Astrocyte (in vitro differentiated cells and primary cell): ENCODE results near the gene UBE2E1. TPM values are rescaled to one million over a fixed set of nuclear protein-coding genes. Genes with fewer than 3 reads are reported as not detected.

Experiments used
- DNase-seq: peaks from one replicate; pipeline ENCODE4 v3.0.0-alpha.2; 2010; ENCODE audit warnings: low read depth
- FAIRE-seq: peaks from 2 replicates; lab custom pipeline; 2011; peaks lifted over from hg19 to GRCh38; lab: Jason Lieb, UNC
- H2AFZ ChIP-seq: 2 replicates; pipeline ENCODE4 v1.6.0; 2012; ENCODE audit warnings: low read depth, low read length, inconsistent platforms
- H3K27ac ChIP-seq: 2 replicates; pipeline ENCODE4 v1.5.1; 2011; ENCODE audit warnings: low read depth, low read length, inconsistent platforms
- H3K27me3 ChIP-seq: 2 replicates; pipeline ENCODE4 v1.6.0; 2011; ENCODE audit warnings: low read length, inconsistent platforms; ENCODE audit not compliant: insufficient read depth
- H3K36me3 ChIP-seq: 2 replicates; pipeline ENCODE4 v1.5.1; 2011; ENCODE audit warnings: low read length, inconsistent platforms; ENCODE audit not compliant: insufficient read depth
- H3K4me1 ChIP-seq: 2 replicates; pipeline ENCODE4 v1.5.1; 2011; ENCODE audit warnings: low read length, inconsistent platforms; ENCODE audit not compliant: insufficient read depth
- H3K4me2 ChIP-seq: 2 replicates; pipeline ENCODE4 v1.6.0; 2012; ENCODE audit warnings: low read length, inconsistent platforms
- H3K4me3 ChIP-seq: 2 replicates; pipeline ENCODE4 v1.5.1; 2011; ENCODE audit warnings: low read depth, mild to moderate bottlenecking, low read length, inconsistent platforms; ENCODE audit not compliant: insufficient read depth
- H3K79me2 ChIP-seq: 2 replicates; pipeline ENCODE4 v1.6.0; 2012; ENCODE audit warnings: mild to moderate bottlenecking, low read length, inconsistent platforms; ENCODE audit not compliant: insufficient read depth
- H3K9ac ChIP-seq: 2 replicates; pipeline ENCODE4 v1.6.0; 2012; ENCODE audit warnings: mild to moderate bottlenecking, low read length, inconsistent platforms
- H3K9me3 ChIP-seq: 2 replicates; pipeline ENCODE4 v1.5.1; 2012; ENCODE audit warnings: low read depth, mild to moderate bottlenecking, low read length, inconsistent platforms; ENCODE audit not compliant: insufficient read depth
- H4K20me1 ChIP-seq: 2 replicates; pipeline ENCODE4 v1.6.0; 2012; ENCODE audit warnings: low read length, inconsistent platforms; ENCODE audit not compliant: insufficient read depth
- H3K27ac Mint-ChIP-seq: one replicate; pipeline ENCODE4 v1.8.0; 2021; ENCODE audit warnings: mild to moderate bottlenecking, mixed read lengths; ENCODE audit not compliant: unreplicated experiment
- H3K27me3 Mint-ChIP-seq: one replicate; pipeline ENCODE4 v1.8.0; 2021; ENCODE audit warnings: low read depth, mixed read lengths; ENCODE audit not compliant: unreplicated experiment
- H3K36me3 Mint-ChIP-seq: one replicate; pipeline ENCODE4 v1.8.0; 2021; ENCODE audit warnings: low read depth, mixed read lengths; ENCODE audit not compliant: unreplicated experiment
- H3K4me1 Mint-ChIP-seq: one replicate; pipeline ENCODE4 v1.8.0; 2021; ENCODE audit warnings: low read depth, mixed read lengths; ENCODE audit not compliant: unreplicated experiment
- H3K4me3 Mint-ChIP-seq: one replicate; pipeline ENCODE4 v1.8.0; 2021; ENCODE audit warnings: mild to moderate bottlenecking, moderate library complexity, mixed read lengths; ENCODE audit not compliant: unreplicated experiment
- H3K9me3 Mint-ChIP-seq: one replicate; pipeline ENCODE4 v1.8.0; 2021; ENCODE audit warnings: mild to moderate bottlenecking, mixed read lengths; ENCODE audit not compliant: unreplicated experiment
- CTCF ChIP-seq: IDR thresholded peaks from 2 replicates; pipeline ENCODE4 v1.5.1; 2011; ENCODE audit warnings: low read depth, mild to moderate bottlenecking, inconsistent platforms, low read length, moderate library complexity; ENCODE audit not compliant: insufficient read depth
- EZH2 ChIP-seq: IDR thresholded peaks from 2 replicates; pipeline ENCODE4 v1.6.1; 2012; ENCODE audit warnings: mild to moderate bottlenecking, low read length, inconsistent platforms; ENCODE audit not compliant: insufficient read depth
- total RNA-seq: library from RNA; stranded (reverse); gene quantifications from 2 replicates; pipeline ENCODE4 v1.2.1, GENCODE V29; 2021

The UBE2E1 gene
- total RNA-seq, 1 donor from 2014 or later, result 150 TPM

DNA sequence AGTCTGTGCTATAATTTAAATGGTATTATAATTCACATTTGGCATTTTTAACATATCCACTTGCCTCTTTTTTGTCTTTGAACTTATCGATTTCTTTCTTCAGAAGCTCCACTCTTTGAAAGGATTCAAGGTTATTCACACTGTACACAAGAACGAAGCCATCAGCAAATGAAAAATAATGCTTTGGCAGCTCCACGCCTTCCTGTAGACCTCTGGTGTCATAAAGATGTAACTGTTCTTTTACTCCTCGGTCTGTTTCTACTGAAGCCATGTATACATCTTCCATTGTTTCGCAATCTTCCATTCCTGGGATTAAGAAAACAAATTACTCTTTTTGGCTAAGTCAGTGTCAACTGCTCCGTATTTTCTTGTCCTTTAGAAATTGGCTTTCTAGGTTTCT lies 95.0 kb downstream of the UBE2E1 start:
- no peak for TF ChIP-seq CTCF
- TF ChIP-seq EZH2, result no peak
- no peak overlapping the region for H3K27ac Mint-ChIP-seq
- H3K4me1 Mint-ChIP-seq, result no peaks in the 10 kb centered on the region
- Histone ChIP-seq H4K20me1 (no peaks in the 10 kb centered on the region), H3K4me2 (no peak overlapping the region), H3K9ac (no peak overlapping the region), H3K4me3 (no peak overlapping the region), H3K9me3 (no peaks in the 10 kb centered on the region), H3K4me1 (no peaks in the 10 kb centered on the region), H3K79me2 (no peaks in the 10 kb centered on the region), H2AFZ (no peak overlapping the region), H3K27ac (no peak overlapping the region), H3K36me3 (peaks cover 4% of the 10 kb centered on the region), H3K27me3 (no peaks in the 10 kb centered on the region)
- peaks cover 8% of the 10 kb centered on the region for H3K9me3 Mint-ChIP-seq
- FAIRE-seq, result no peak
- no peaks in the 10 kb centered on the region for H3K27me3 Mint-ChIP-seq
- H3K4me3 Mint-ChIP-seq, result no peak overlapping the region
- H3K36me3 Mint-ChIP-seq, result peaks cover 21% of the 10 kb centered on the region
- no peak for DNase-seq

- Histone ChIP-seq H3K27me3 (no peaks in the 10 kb centered on the region), H3K4me1 (no peaks in the 10 kb centered on the region), H3K9ac (no peak overlapping the region), H3K27ac (no peak overlapping the region), H3K36me3 (no peaks in the 10 kb centered on the region), H3K4me3 (no peak overlapping the region), H3K9me3 (no peaks in the 10 kb centered on the region), H2AFZ (no peak overlapping the region), H3K79me2 (no peaks in the 10 kb centered on the region), H4K20me1 (no peaks in the 10 kb centered on the region), H3K4me2 (no peak overlapping the region)
- peak; percentile 9 for FAIRE-seq
- peaks cover 3% of the 10 kb centered on the region for H3K9me3 Mint-ChIP-seq
- no peak overlapping the region for H3K27ac Mint-ChIP-seq
- H3K36me3 Mint-ChIP-seq, result peaks cover 4% of the 10 kb centered on the region
- no peaks in the 10 kb centered on the region for H3K27me3 Mint-ChIP-seq
- H3K4me3 Mint-ChIP-seq, result no peak overlapping the region
- no peaks in the 10 kb centered on the region for H3K4me1 Mint-ChIP-seq
- TF ChIP-seq EZH2, result no peak
- no peak for TF ChIP-seq CTCF
- no peak for DNase-seq
Observed at GRCh38 chr3:23904545-23904944, 98.8 kb downstream of the UBE2E1 start.

- Histone ChIP-seq H3K79me2 (peaks cover 8% of the 10 kb centered on the region), H4K20me1 (no peaks in the 10 kb centered on the region), H2AFZ (no peak overlapping the region), H3K4me3 (no peak overlapping the region), H3K27me3 (no peaks in the 10 kb centered on the region), H3K4me1 (no peaks in the 10 kb centered on the region), H3K36me3 (no peaks in the 10 kb centered on the region), H3K9me3 (no peaks in the 10 kb centered on the region), H3K9ac (no peak overlapping the region), H3K4me2 (no peak overlapping the region), H3K27ac (no peak overlapping the region)
- H3K27ac Mint-ChIP-seq, result no peak overlapping the region
- H3K4me3 Mint-ChIP-seq, result no peak overlapping the region
- no peak for DNase-seq
- H3K36me3 Mint-ChIP-seq, result peaks cover 4% of the 10 kb centered on the region
- peaks cover 1% of the 10 kb centered on the region for H3K4me1 Mint-ChIP-seq
- H3K9me3 Mint-ChIP-seq, result no peaks in the 10 kb centered on the region
- no peak for FAIRE-seq
- no peaks in the 10 kb centered on the region for H3K27me3 Mint-ChIP-seq
- TF ChIP-seq EZH2 (no peak), CTCF (no peak)
Observed at GRCh38 chr3:23909341-23909740, 103.6 kb downstream of the UBE2E1 start.
